CD14-positive monocyte (primary cell): ENCODE data around the gene RUNX2. TPM values are rescaled to one million over a fixed set of nuclear protein-coding genes. Genes with fewer than 3 reads are reported as not detected.

Source experiments
- DNase-seq, 3 donors: peaks; one replicate each; pipeline ENCODE4 v3.0.0-alpha.2; 2011 to 2022
- H2AFZ ChIP-seq: 2 replicates; pipeline ENCODE4 v1.6.0; 2012; ENCODE audit warnings: mild to moderate bottlenecking, low read depth, low read length, inconsistent platforms; ENCODE audit not compliant: insufficient read depth, poor library complexity, severe bottlenecking
- H3K27ac ChIP-seq, 2 donors: 1 replicate in 1 of 2; 2 replicates in 1 of 2; pipeline ENCODE4 v1.5.1; 2012 to 2013; ENCODE audit warnings: low read length in 2 of 2, control low read depth in 1 of 2, inconsistent platforms in 1 of 2, low read depth in 1 of 2, mild to moderate bottlenecking in 1 of 2
- H3K27me3 ChIP-seq, 2 donors: one replicate each; pipeline versions ENCODE4 v1.6.0 to v1.6.1; 2011 to 2013; ENCODE audit warnings: low read length in 2 of 2; ENCODE audit not compliant: control insufficient read depth in 2 of 2, insufficient read depth in 2 of 2
- H3K36me3 ChIP-seq, 2 donors: replicated peaks in 1 of 2; 1 replicate in 1 of 2; 2 replicates in 1 of 2; pipeline versions ENCODE4 v1.5.1 to v1.6.1; 2012 to 2013; ENCODE audit warnings: low read length in 2 of 2, control low read depth in 1 of 2, inconsistent platforms in 1 of 2, mild to moderate bottlenecking in 1 of 2; ENCODE audit not compliant: insufficient read depth in 2 of 2, control insufficient read depth in 1 of 2
- H3K4me1 ChIP-seq, 2 donors: 1 replicate in 1 of 2; 2 replicates in 1 of 2; pipeline versions ENCODE4 v1.5.1 to v1.6.1; 2012 to 2013; ENCODE audit warnings: low read length in 2 of 2, control low read depth in 1 of 2, inconsistent platforms in 1 of 2, mild to moderate bottlenecking in 1 of 2, moderate library complexity in 1 of 2; ENCODE audit not compliant: insufficient read depth in 2 of 2, control insufficient read depth in 1 of 2
- H3K4me2 ChIP-seq: replicated peaks from 2 replicates; pipeline ENCODE3; 2012; ENCODE audit warnings: low read length, moderate library complexity, mild to moderate bottlenecking; ENCODE audit not compliant: poor library complexity, severe bottlenecking; ENCODE audit errors: extremely low read depth
- H3K4me3 ChIP-seq, 3 experiments: fragments of 200-600 bp in 1 of 3; sonication (generic) in 1 of 3; replicated peaks in 1 of 3; 1 replicate in 2 of 3; 2 replicates in 1 of 3; pipeline ENCODE4 v1.5.1; 2011 to 2013; ENCODE audit warnings: low read length in 3 of 3, mild to moderate bottlenecking in 3 of 3, control low read depth in 2 of 3, low read depth in 2 of 3, inconsistent platforms in 1 of 3, moderate library complexity in 1 of 3
- H3K79me2 ChIP-seq: 2 replicates; pipeline ENCODE4 v1.6.0; 2012; ENCODE audit warnings: mild to moderate bottlenecking, control low read depth, inconsistent platforms, low read length, moderate library complexity; ENCODE audit not compliant: insufficient read depth
- H3K9ac ChIP-seq: 2 replicates; pipeline ENCODE4 v1.6.0; 2017; ENCODE audit warnings: low read length, mild to moderate bottlenecking; ENCODE audit not compliant: insufficient read depth, poor library complexity, severe bottlenecking
- H3K9me3 ChIP-seq, 2 donors: replicated peaks in 1 of 2; 1 replicate in 1 of 2; 2 replicates in 1 of 2; pipeline versions ENCODE4 v1.5.1 to v1.6.1; 2012 to 2013; ENCODE audit warnings: low read length in 2 of 2, control low read depth in 1 of 2; ENCODE audit not compliant: control insufficient read depth in 1 of 2, insufficient read depth in 1 of 2
- H4K20me1 ChIP-seq: 2 replicates; pipeline ENCODE4 v1.6.0; 2012; ENCODE audit warnings: mild to moderate bottlenecking, low read length, control low read depth, moderate library complexity; ENCODE audit not compliant: insufficient read depth
- H3K27ac Mint-ChIP-seq, 7 donors: one replicate each; pipeline ENCODE4 v1.8.0; 2020; ENCODE audit warnings: mild to moderate bottlenecking in 7 of 7, mixed read lengths in 7 of 7, moderate library complexity in 6 of 7, inconsistent platforms in 2 of 7
- H3K27me3 Mint-ChIP-seq, 3 donors: one replicate each; pipeline ENCODE4 v1.8.0; 2021 to 2022; ENCODE audit warnings: low read depth in 3 of 3, mild to moderate bottlenecking in 3 of 3, mixed read lengths in 3 of 3, moderate library complexity in 3 of 3, inconsistent platforms in 1 of 3
- H3K36me3 Mint-ChIP-seq, 2 donors: one replicate each; pipeline ENCODE4 v1.8.0; 2020; ENCODE audit warnings: mixed read lengths in 2 of 2, inconsistent platforms in 1 of 2, mild to moderate bottlenecking in 1 of 2
- H3K4me1 Mint-ChIP-seq: one replicate; pipeline ENCODE4 v1.8.0; 2020; ENCODE audit warnings: mild to moderate bottlenecking, mixed read lengths
- H3K4me3 Mint-ChIP-seq, 2 donors: one replicate each; pipeline ENCODE4 v1.8.0; 2020; ENCODE audit warnings: mild to moderate bottlenecking in 2 of 2, mixed read lengths in 2 of 2, moderate library complexity in 1 of 2
- H3K9me3 Mint-ChIP-seq, 7 donors: one replicate each; pipeline ENCODE4 v1.8.0; 2020 to 2022; ENCODE audit warnings: mixed read lengths in 7 of 7, mild to moderate bottlenecking in 6 of 7, moderate library complexity in 6 of 7, inconsistent platforms in 2 of 7
- CTCF ChIP-seq: fragments of 200-600 bp; IDR thresholded peaks from one replicate; pipeline ENCODE4 v1.8.0; 2022; ENCODE audit warnings: antibody characterized with exemption, mild to moderate bottlenecking
- WGBS: methylation state at CpG from one replicate; pipeline ENCODE4 v1.1.5; 2013; ENCODE audit warnings: missing lambda C conversion rate; ENCODE audit not compliant: insufficient coverage; 5-methylcytosine and 5-hydroxymethylcytosine counted together
- intact Hi-C, 2 donors: fragments of 100-400 bp; cut with micrococcal nuclease; formaldehyde crosslinking; loops; one replicate each; pipeline versions ENCODE4 v1.15.0 to v1.15.1; 2023
- polyA plus RNA-seq, 3 donors: library from polyadenylated mRNA; depleted of rRNA in 1 of 3; unstranded in 2 of 3; stranded (reverse) in 1 of 3; fragments of 300-500 nt in 2 of 3; fragments of >200 nt in 1 of 3; fragmentation: Illumina TruSeq in 2 of 3; gene quantifications; 1 replicate in 2 of 3; 2 replicates in 1 of 3; pipeline ENCODE4 v1.2.3, GENCODE V29; 2012 to 2021

Gene RUNX2
- polyA plus RNA-seq, 3 donors: 1.3 to 5.0 (median 2.5) TPM

GRCh38 chr6:45704056-45704800 is 376.1 kb downstream of the RUNX2 start:
- Histone ChIP-seq H3K27ac (no peak overlapping the region), H3K9ac (no peak overlapping the region), H3K79me2 (no peaks in the 10 kb centered on the region), H3K27me3 (no peaks in the 10 kb centered on the region), H3K9me3 (peaks cover 0 to under 1% of the 10 kb centered on the region in 2 donors), H3K4me1 (peaks cover 2 to 5% of the 10 kb centered on the region in 2 donors), H3K36me3 (no peaks in the 10 kb centered on the region), H2AFZ (no peak overlapping the region), H3K4me3 (no peak overlapping the region), H3K4me2 (no peak overlapping the region), H4K20me1 (no peaks in the 10 kb centered on the region)
- intact Hi-C loops: loop anchor here in 1 of 2 donors (10.0 kb wide), 2 partner anchors 329 to 1069 kb away; partner anchors contain the start of gene SUPT3H
- no peak for TF ChIP-seq CTCF
- Mint-ChIP-seq H3K36me3 (no peaks in the 10 kb centered on the region), H3K27me3 (peaks cover 0 to 1% (median 0%) of the 10 kb centered on the region in 3 donors), H3K4me3 (no peak overlapping the region), H3K4me1 (peaks cover 3% of the 10 kb centered on the region), H3K9me3 (peaks cover 0 to under 1% (median 0%) of the 10 kb centered on the region in 7 donors), H3K27ac (no peak overlapping the region)
- 86% methylated on average over 2 of the region's 3 CpGs for WGBS
- DNase-seq: no peak

- Histone ChIP-seq H3K9me3 (peaks cover 0 to 3% of the 10 kb centered on the region in 2 donors), H3K4me1 (peaks cover 13 to 15% of the 10 kb centered on the region in 2 donors), H3K36me3 (no peaks in the 10 kb centered on the region), H3K27ac (no peak overlapping the region), H3K79me2 (no peaks in the 10 kb centered on the region), H2AFZ (no peak overlapping the region), H3K4me2 (no peak overlapping the region), H4K20me1 (no peaks in the 10 kb centered on the region), H3K4me3 (no peak overlapping the region), H3K27me3 (no peaks in the 10 kb centered on the region), H3K9ac (no peak overlapping the region)
- whole genome bisulfite sequencing: 80% methylated on average over 1 of the region's 4 CpGs
- H3K27me3 Mint-ChIP-seq: peaks cover 0 to 1% (median 0%) of the 10 kb centered on the region in 3 donors
- intact Hi-C loops: loop anchor here in 1 of 2 donors (10.0 kb wide), 2 partner anchors 330 to 1070 kb away; partner anchors contain the start of gene SUPT3H
- no peak for DNase-seq
- H3K27ac Mint-ChIP-seq: no peak overlapping the region
- H3K36me3 Mint-ChIP-seq: no peaks in the 10 kb centered on the region
- no peak for TF ChIP-seq CTCF
- H3K9me3 Mint-ChIP-seq: peaks cover 0 to 5% (median 0%) of the 10 kb centered on the region in 7 donors
- H3K4me1 Mint-ChIP-seq: peaks cover 13% of the 10 kb centered on the region
- H3K4me3 Mint-ChIP-seq: no peak overlapping the region
Measured at GRCh38 chr6:45705137-45705855, 377.2 kb downstream of the RUNX2 start.
